A673 (cell line): Measurements from ENCODE around the gene CAV1. TPM values are rescaled to one million over a fixed set of nuclear protein-coding genes. Genes with fewer than 3 reads are reported as not detected.

Experiments
- BruUV-seq: library from RNA; stranded (reverse); fragments of 400-500 nt; replicated peaks from 2 replicates; lab custom pipeline; 2021; lab: Mats Ljungman, UMichigan
- CTCF ChIA-PET: fragments of 300-600 bp; sonication (Branson Sonifier 250); formaldehyde crosslinking; loops from one replicate; lab custom pipeline; 2022; ENCODE audit warnings: antibody characterized with exemption; lab: Charles Lee
- POLR2A ChIA-PET: fragments of 300-600 bp; sonication (Branson Sonifier 250); formaldehyde crosslinking; loops from one replicate; lab custom pipeline; 2022; ENCODE audit warnings: antibody characterized with exemption; ENCODE audit not compliant: low non-redundant PET; lab: Charles Lee
- DNase-seq: peaks from one replicate; pipeline ENCODE4 v3.0.0-alpha.2; 2015; ENCODE audit warnings: low spot score
- H3K27ac ChIP-seq: fragments of 200-600 bp; sonication (generic); 2 replicates; pipeline ENCODE4 v1.5.1; 2016; ENCODE audit warnings: mixed run types, low read depth, mild to moderate bottlenecking, mixed read lengths, antibody characterized with exemption, low read length; ENCODE audit not compliant: poor library complexity, severe bottlenecking
- H3K27me3 ChIP-seq: fragments of 200-600 bp; sonication (generic); replicated peaks from 2 replicates; pipeline ENCODE4 v1.6.1; 2017; ENCODE audit warnings: mixed run types, low read depth, mild to moderate bottlenecking, mixed read lengths, antibody characterized with exemption, low read length; ENCODE audit not compliant: insufficient read depth, poor library complexity
- H3K36me3 ChIP-seq: fragments of 200-600 bp; sonication (generic); 2 replicates; pipeline ENCODE4 v1.6.1; 2016; ENCODE audit warnings: mixed run types, mild to moderate bottlenecking, mixed read lengths, antibody characterized with exemption, low read length; ENCODE audit not compliant: insufficient read depth, poor library complexity, severe bottlenecking
- H3K4me1 ChIP-seq: fragments of 200-600 bp; sonication (generic); 2 replicates; pipeline ENCODE4 v1.6.1; 2017; ENCODE audit warnings: mixed run types, mild to moderate bottlenecking, mixed read lengths, antibody characterized with exemption, low read length; ENCODE audit not compliant: insufficient read depth, poor library complexity, severe bottlenecking
- H3K4me3 ChIP-seq: fragments of 200-600 bp; sonication (generic); 2 replicates; pipeline ENCODE4 v1.5.1; 2016; ENCODE audit warnings: low read depth, mixed run types, mild to moderate bottlenecking, mixed read lengths, low read length; ENCODE audit not compliant: poor library complexity, severe bottlenecking
- H3K9me3 ChIP-seq: fragments of 200-600 bp; sonication (generic); 2 replicates; pipeline ENCODE4 v1.6.1; 2016; ENCODE audit warnings: mixed run types, low read depth, mild to moderate bottlenecking, mixed read lengths, antibody characterized with exemption, low read length; ENCODE audit not compliant: poor library complexity, severe bottlenecking
- CTCF ChIP-seq: fragments of 300-800, 200-600 bp; sonication (generic); conservative IDR thresholded peaks from 2 replicates; pipeline ENCODE4 v1.5.1; 2017; ENCODE audit warnings: low read depth, mild to moderate bottlenecking, antibody characterized with exemption, low read length, moderate library complexity, mixed read lengths
- EZH2 ChIP-seq: fragments of 200-600 bp; sonication (generic); IDR thresholded peaks from 2 replicates; pipeline ENCODE4 v1.6.1; 2017; ENCODE audit warnings: borderline replicate concordance, low read depth, mild to moderate bottlenecking, mixed read lengths, antibody characterized with exemption, low read length; ENCODE audit not compliant: poor library complexity, severe bottlenecking
- intact Hi-C: fragments of 100-400 bp; cut with micrococcal nuclease; formaldehyde crosslinking; loops from one replicate; pipeline ENCODE4 v1.10.0; 2022; ENCODE audit not compliant: unreplicated experiment
- total RNA-seq: library from RNA; stranded (reverse); gene quantifications from 2 replicates; pipeline ENCODE4 v1.2.3, GENCODE V29; 2021

Gene CAV1
- total RNA-seq, 1 experiment from 2014 or later = 2,074 TPM

GRCh38 chr7:116588225-116588624 lies 63.4 kb downstream of the CAV1 start:
- intact Hi-C loops = loop anchor here (2.0 to 10.0 kb wide), 6 partner anchors 57 to 415 kb away; no protein-coding TSS in a partner anchor
- peaks cover 73% of the 10 kb centered on the region for H3K4me1 ChIP-seq
- CTCF ChIA-PET = interaction anchor here (1.0 to 1.6 kb wide), 6 partner anchors 31 to 417 kb away, joined by 3 to 22 read pairs (median 6); no protein-coding TSS in a partner anchor
- peak overlapping the region; percentile 55 for H3K27ac ChIP-seq
- H3K9me3 ChIP-seq = no peaks in the 10 kb centered on the region
- H3K36me3 ChIP-seq = no peaks in the 10 kb centered on the region
- no peak overlapping the region for H3K4me3 ChIP-seq
- no peak for TF ChIP-seq EZH2
- TF ChIP-seq CTCF = no peak
- BruUV-seq = no TSS peak
- POLR2A ChIA-PET = interaction anchor here (0.6 kb wide), 1 partner anchor 11 kb away, joined by 4 read pairs; no protein-coding TSS in a partner anchor
- DNase-seq = no peak
- no peaks in the 10 kb centered on the region for H3K27me3 ChIP-seq

- H3K27me3 ChIP-seq = no peaks in the 10 kb centered on the region
- intact Hi-C loops = loop anchor here (2.0 to 10.0 kb wide), 6 partner anchors 58 to 416 kb away; no protein-coding TSS in a partner anchor
- BruUV-seq = TSS peak; percentile 45
- no peaks in the 10 kb centered on the region for H3K36me3 ChIP-seq
- H3K27ac ChIP-seq = peak overlapping the region; percentile 55
- no peak overlapping the region for H3K4me3 ChIP-seq
- ChIA-PET CTCF (interaction anchor here (0.7 to 1.6 kb wide), 11 partner anchors 27 to 415 kb away, joined by 3 to 22 read pairs (median 3); no protein-coding TSS in a partner anchor), POLR2A (interaction anchor here (0.5 to 0.8 kb wide), 3 partner anchors 11 to 330 kb away, joined by 3 to 4 read pairs (median 4); no protein-coding TSS in a partner anchor)
- H3K4me1 ChIP-seq = peaks cover 71% of the 10 kb centered on the region
- peak; percentile 90 for DNase-seq
- H3K9me3 ChIP-seq = no peaks in the 10 kb centered on the region
- TF ChIP-seq EZH2 (no peak), CTCF (peak; percentile 73)
These were observed 64.1 kb downstream of the CAV1 start for GRCh38 chr7:116588641-116589594.

GRCh38 chr7:116591202-116592040 lies 66.6 kb downstream of the CAV1 start:
- Histone ChIP-seq H3K27me3 (no peaks in the 10 kb centered on the region), H3K4me3 (peak overlapping the region; percentile 26), H3K27ac (peak overlapping the region; percentile 5), H3K9me3 (no peaks in the 10 kb centered on the region), H3K36me3 (no peaks in the 10 kb centered on the region), H3K4me1 (peaks cover 69% of the 10 kb centered on the region)
- ChIA-PET CTCF (interaction anchor here (0.6 to 2.3 kb wide), 9 partner anchors 9 to 351 kb away, joined by 3 to 13 read pairs (median 3); no protein-coding TSS in a partner anchor), POLR2A (no interaction called here)
- BruUV-seq = no TSS peak
- intact Hi-C loops = loop anchor here (1.0 to 5.0 kb wide), 3 partner anchors 81 to 218 kb away; partner anchors contain the start of gene MET
- TF ChIP-seq CTCF (peak; percentile 72), EZH2 (no peak)
- DNase-seq = peak; percentile 68
